DOHH2 (cell line): ENCODE measurements around the gene CACNA2D2.
"Not testable (repeated sequence)": the region's sequence is repeated elsewhere in the genome, so short reads cannot be mapped to it uniquely, and the experiment has no call there.

Experiments
- H3F3A ChIP-seq: fragments of 200-600 bp; sonication (generic), shearing (Covaris generic); 2 replicates; pipeline ENCODE4 v1.6.0; 2016; ENCODE audit warnings: antibody characterized with exemption, mild to moderate bottlenecking; ENCODE audit not compliant: control insufficient read depth, insufficient read depth
- H3K27ac ChIP-seq: fragments of 200-600 bp; sonication (generic); 2 replicates; pipeline ENCODE4 v1.5.1; 2014; ENCODE audit warnings: low read depth, mild to moderate bottlenecking, low read length, moderate library complexity
- H3K27me3 ChIP-seq: fragments of 200-600 bp; sonication (generic); 2 replicates; pipeline ENCODE4 v1.6.1; 2014; ENCODE audit warnings: mild to moderate bottlenecking, low read length, mixed read lengths; ENCODE audit not compliant: control insufficient read depth
- H3K36me3 ChIP-seq: fragments of 200-600 bp; sonication (generic); 2 replicates; pipeline ENCODE4 v1.6.1; 2014; ENCODE audit warnings: mild to moderate bottlenecking, low read length, moderate library complexity, mixed read lengths; ENCODE audit not compliant: control insufficient read depth
- H3K4me1 ChIP-seq: fragments of 200-600 bp; sonication (generic); 2 replicates; pipeline ENCODE4 v1.6.1; 2014; ENCODE audit warnings: mild to moderate bottlenecking, low read length, mixed read lengths; ENCODE audit not compliant: control insufficient read depth
- H3K4me2 ChIP-seq: fragments of 200-600 bp; sonication (generic); 2 replicates; pipeline ENCODE4 v1.6.0; 2014; ENCODE audit warnings: mild to moderate bottlenecking, low read length, moderate library complexity
- H3K4me3 ChIP-seq: fragments of 200-600 bp; sonication (generic); 2 replicates; pipeline ENCODE4 v1.5.1; 2014; ENCODE audit warnings: mild to moderate bottlenecking, low read length, mixed read lengths
- H3K79me2 ChIP-seq: fragments of 200-600 bp; sonication (generic); 2 replicates; pipeline ENCODE4 v1.6.1; 2014; ENCODE audit warnings: mild to moderate bottlenecking, low read length, mixed read lengths; ENCODE audit not compliant: control insufficient read depth
- H3K9me2 ChIP-seq: fragments of 200-600 bp; sonication (generic); replicated peaks from 2 replicates; pipeline ENCODE4 v1.6.1; 2014; ENCODE audit warnings: mild to moderate bottlenecking, low read length, mixed read lengths; ENCODE audit not compliant: control insufficient read depth
- H3K9me3 ChIP-seq: fragments of 200-600 bp; sonication (generic); 2 replicates; pipeline ENCODE4 v1.6.1; 2014; ENCODE audit warnings: antibody characterized with exemption, low read length, mixed read lengths; ENCODE audit not compliant: control insufficient read depth, insufficient read depth
- H4K20me1 ChIP-seq: fragments of 200-600 bp; sonication (generic); 2 replicates; pipeline ENCODE4 v1.6.0; 2014; ENCODE audit warnings: low read depth, mild to moderate bottlenecking, antibody characterized with exemption, low read length, moderate library complexity; ENCODE audit not compliant: control insufficient read depth, insufficient read depth
- EZH2phosphoT487 ChIP-seq: fragments of 200-600 bp; sonication (generic); IDR thresholded peaks from 2 replicates; pipeline ENCODE4 v1.6.1; 2017; ENCODE audit warnings: borderline replicate concordance, mild to moderate bottlenecking, antibody characterized with exemption, low read length, moderate library complexity, mixed read lengths
- TF ChIP-seq, protein P1 (sequence below): fragments of 200-600 bp; sonication (generic); IDR thresholded peaks from one replicate; pipeline ENCODE4 v1.5.1; 2014; ENCODE audit warnings: antibody characterized with exemption, mild to moderate bottlenecking, low read depth, low read length; ENCODE audit not compliant: poor library complexity, severe bottlenecking

The CACNA2D2 gene

DNA sequence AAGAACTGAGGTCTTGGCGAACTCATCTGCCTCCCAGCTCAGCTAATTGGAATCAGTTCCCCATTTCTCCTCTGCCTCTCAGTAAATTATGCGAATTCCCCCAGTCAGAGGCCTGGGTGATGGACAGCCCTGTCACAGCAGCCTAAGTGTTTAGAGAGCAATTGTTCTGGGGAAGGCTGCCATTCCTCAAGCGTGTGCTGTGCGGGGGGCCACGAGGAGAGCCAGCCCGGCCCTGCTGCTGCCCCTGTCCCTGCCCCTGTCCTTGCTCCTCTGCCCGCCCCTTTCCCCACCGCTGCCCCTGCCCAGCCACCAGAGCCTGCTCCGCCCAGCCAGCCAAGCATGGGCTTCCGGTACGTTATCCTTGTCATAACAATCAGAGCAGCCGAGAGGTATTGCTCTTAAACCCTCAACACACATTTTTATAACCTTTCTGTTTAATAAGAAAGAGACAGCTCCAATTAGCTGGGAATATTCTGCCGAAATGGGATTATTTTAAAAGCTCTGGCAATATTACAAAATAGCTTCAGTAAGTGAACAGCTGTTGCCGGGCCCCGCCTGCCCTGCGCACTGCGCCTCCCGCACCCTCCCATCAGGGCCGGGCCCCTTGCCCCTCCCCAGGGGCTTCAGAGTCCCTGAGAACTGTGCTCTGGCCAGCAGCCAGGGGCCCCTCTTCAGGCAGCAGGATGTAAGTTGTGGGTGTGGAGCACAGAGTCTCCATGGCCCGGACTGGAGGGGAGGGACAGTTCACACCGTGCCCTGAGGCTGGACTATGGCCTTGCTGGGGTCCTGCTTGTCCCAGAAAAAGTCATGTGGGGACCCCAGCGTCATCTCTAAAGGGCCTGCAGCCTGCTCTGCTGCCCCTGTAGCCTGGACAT is 12.4 kb upstream of the CACNA2D2 start:
- no peak for TF ChIP-seq EZH2phosphoT487
- H3K36me3 ChIP-seq, result no peaks in the 10 kb centered on the region
- no peak overlapping the region for H3K27ac ChIP-seq
- peaks cover 7% of the 10 kb centered on the region; the same call in 1 of the 2 replicates for H3K27me3 ChIP-seq
- no peak overlapping the region for H3K4me3 ChIP-seq
- no peaks in the 10 kb centered on the region for H3F3A ChIP-seq
- H3K9me2 ChIP-seq, result no peaks in the 10 kb centered on the region
- peaks cover 10% of the 10 kb centered on the region for H3K4me1 ChIP-seq
- H3K4me2 ChIP-seq, result peak overlapping the region; percentile 43
- no peaks in the 10 kb centered on the region for H4K20me1 ChIP-seq
- H3K79me2 ChIP-seq, result no peaks in the 10 kb centered on the region
- H3K9me3 ChIP-seq, result no peaks in the 10 kb centered on the region

- H3K36me3 ChIP-seq, H3F3A ChIP-seq, H3K9me3 ChIP-seq, H3K4me1 ChIP-seq, H3K9me2 ChIP-seq, H3K27ac ChIP-seq, H3K4me2 ChIP-seq, H3K79me2 ChIP-seq, H3K4me3 ChIP-seq, H4K20me1 ChIP-seq: not testable (repeated sequence)
- peaks cover 22% of the 10 kb centered on the region for H3K27me3 ChIP-seq
These were observed 9.5 kb upstream of the CACNA2D2 start for GRCh38 chr3:50512908-50513307.

DNA sequence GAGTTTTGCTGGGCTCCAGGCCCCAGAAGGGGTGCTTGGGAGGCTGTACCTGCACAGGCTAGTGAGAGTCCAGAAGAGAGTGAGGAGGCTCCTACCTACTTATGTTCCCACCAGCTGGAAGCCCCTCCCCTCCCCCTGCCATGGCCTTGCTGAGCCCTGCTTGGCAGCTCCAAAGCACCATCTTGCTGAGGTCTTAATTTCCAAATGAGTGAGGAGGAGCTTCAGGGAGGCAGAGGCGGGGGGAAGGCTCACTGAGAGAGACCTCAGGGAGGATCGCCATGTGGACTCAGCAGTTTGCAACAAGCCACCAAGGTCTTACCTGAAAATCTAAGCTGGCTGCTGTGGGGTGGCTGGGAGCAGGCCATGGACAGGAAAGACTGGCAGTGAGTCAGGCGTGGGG is 8.7 kb upstream of the CACNA2D2 start:
- no peaks in the 10 kb centered on the region for H3K9me3 ChIP-seq
- no peaks in the 10 kb centered on the region for H3K36me3 ChIP-seq
- no peaks in the 10 kb centered on the region for H4K20me1 ChIP-seq
- H3K9me2 ChIP-seq, result no peaks in the 10 kb centered on the region
- H3K27me3 ChIP-seq, result peaks cover 22% of the 10 kb centered on the region
- no peaks in the 10 kb centered on the region for H3F3A ChIP-seq
- peaks cover 10% of the 10 kb centered on the region for H3K4me1 ChIP-seq
- H3K4me2 ChIP-seq, result no peak overlapping the region
- no peaks in the 10 kb centered on the region for H3K79me2 ChIP-seq
- no peak overlapping the region for H3K27ac ChIP-seq
- TF ChIP-seq, protein P1, sequence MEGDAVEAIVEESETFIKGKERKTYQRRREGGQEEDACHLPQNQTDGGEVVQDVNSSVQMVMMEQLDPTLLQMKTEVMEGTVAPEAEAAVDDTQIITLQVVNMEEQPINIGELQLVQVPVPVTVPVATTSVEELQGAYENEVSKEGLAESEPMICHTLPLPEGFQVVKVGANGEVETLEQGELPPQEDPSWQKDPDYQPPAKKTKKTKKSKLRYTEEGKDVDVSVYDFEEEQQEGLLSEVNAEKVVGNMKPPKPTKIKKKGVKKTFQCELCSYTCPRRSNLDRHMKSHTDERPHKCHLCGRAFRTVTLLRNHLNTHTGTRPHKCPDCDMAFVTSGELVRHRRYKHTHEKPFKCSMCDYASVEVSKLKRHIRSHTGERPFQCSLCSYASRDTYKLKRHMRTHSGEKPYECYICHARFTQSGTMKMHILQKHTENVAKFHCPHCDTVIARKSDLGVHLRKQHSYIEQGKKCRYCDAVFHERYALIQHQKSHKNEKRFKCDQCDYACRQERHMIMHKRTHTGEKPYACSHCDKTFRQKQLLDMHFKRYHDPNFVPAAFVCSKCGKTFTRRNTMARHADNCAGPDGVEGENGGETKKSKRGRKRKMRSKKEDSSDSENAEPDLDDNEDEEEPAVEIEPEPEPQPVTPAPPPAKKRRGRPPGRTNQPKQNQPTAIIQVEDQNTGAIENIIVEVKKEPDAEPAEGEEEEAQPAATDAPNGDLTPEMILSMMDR, result no peak
- TF ChIP-seq EZH2phosphoT487, result no peak
- no peak overlapping the region for H3K4me3 ChIP-seq

DNA sequence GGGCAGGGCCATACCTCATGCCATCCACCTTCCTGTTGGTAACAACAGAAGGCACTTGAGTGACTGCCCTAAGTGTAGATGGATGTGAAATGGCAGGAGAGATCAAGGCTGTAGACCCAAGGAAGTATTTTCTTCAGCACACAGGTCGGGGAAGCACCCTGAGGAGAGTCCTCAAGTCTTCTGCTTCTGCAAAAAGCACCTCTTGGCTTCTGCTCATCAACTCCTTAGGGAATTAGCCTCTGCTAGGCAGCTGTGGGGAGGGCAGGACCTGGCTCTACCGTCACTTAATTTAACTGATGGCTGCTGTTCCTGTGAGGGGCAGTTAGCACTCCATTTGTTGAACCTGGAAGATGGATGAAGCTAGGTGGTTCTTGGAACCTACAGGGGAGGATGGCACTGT is 6.9 kb upstream of the CACNA2D2 start:
- peaks cover 2% of the 10 kb centered on the region for H3K4me1 ChIP-seq
- TF ChIP-seq EZH2phosphoT487, result no peak
- TF ChIP-seq, protein P1, result no peak
- H3K27ac ChIP-seq, result no peak overlapping the region
- H3K9me3 ChIP-seq, result no peaks in the 10 kb centered on the region
- no peaks in the 10 kb centered on the region for H3K79me2 ChIP-seq
- no peak overlapping the region for H3K4me2 ChIP-seq
- peaks cover 20% of the 10 kb centered on the region for H3K27me3 ChIP-seq
- no peaks in the 10 kb centered on the region for H4K20me1 ChIP-seq
- H3K9me2 ChIP-seq, result no peaks in the 10 kb centered on the region
- no peaks in the 10 kb centered on the region for H3F3A ChIP-seq
- H3K36me3 ChIP-seq, result no peaks in the 10 kb centered on the region
- no peak overlapping the region for H3K4me3 ChIP-seq
